Sigmoid colon (tissue), 3 donors: ENCODE measurements around the gene MED25.

Experiments used
- POLR2A ChIP-seq, 2 donors: fragments of 450-650 bp; IDR thresholded peaks; one replicate each; pipeline ENCODE4 v1.6.1; 2016; ENCODE audit warnings: antibody characterized with exemption in 2 of 2, mild to moderate bottlenecking in 2 of 2, moderate library complexity in 2 of 2
- TF ChIP-seq, protein P1 (sequence below), 4 experiments: fragments of 450-650 bp in 3 of 4; fragments of 200-600 bp in 1 of 4; IDR thresholded peaks; one replicate each; pipeline ENCODE4 v1.5.1; 2016 to 2019; ENCODE audit warnings: antibody characterized with exemption in 4 of 4, mild to moderate bottlenecking in 3 of 4, moderate library complexity in 2 of 4

DNA sequence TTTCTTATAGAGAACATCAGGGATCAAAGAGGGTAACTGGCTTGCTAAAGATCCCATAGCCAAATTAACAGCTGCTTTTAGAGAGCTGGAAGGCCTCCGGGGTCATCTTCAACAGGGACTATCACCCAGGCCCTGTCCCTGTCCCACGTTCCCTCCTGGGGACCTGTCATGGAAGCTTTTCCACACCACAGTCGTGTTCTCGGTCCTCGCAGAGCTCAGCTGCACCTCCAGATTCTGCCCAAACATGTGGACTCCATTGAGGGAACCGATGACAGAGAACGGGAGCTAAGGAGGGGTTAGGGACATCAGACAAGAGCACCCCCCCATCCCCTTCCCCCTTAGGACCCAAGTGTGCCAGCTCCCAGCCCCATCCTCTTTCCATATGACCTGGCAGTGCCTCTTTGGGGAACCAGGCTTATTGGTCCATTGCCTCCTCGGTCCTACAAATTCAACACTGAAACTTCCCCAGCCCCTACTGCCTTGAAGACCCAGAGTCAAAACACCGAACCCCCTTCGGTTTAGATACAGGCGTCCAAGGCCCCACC lies 5.6 kb upstream of the MED25 start:
- no peak for TF ChIP-seq POLR2A (IDR thresholded peaks at IDR 0.05)
- TF ChIP-seq, protein P1, sequence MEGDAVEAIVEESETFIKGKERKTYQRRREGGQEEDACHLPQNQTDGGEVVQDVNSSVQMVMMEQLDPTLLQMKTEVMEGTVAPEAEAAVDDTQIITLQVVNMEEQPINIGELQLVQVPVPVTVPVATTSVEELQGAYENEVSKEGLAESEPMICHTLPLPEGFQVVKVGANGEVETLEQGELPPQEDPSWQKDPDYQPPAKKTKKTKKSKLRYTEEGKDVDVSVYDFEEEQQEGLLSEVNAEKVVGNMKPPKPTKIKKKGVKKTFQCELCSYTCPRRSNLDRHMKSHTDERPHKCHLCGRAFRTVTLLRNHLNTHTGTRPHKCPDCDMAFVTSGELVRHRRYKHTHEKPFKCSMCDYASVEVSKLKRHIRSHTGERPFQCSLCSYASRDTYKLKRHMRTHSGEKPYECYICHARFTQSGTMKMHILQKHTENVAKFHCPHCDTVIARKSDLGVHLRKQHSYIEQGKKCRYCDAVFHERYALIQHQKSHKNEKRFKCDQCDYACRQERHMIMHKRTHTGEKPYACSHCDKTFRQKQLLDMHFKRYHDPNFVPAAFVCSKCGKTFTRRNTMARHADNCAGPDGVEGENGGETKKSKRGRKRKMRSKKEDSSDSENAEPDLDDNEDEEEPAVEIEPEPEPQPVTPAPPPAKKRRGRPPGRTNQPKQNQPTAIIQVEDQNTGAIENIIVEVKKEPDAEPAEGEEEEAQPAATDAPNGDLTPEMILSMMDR (IDR thresholded peaks at IDR 0.05), result no peak
